CD14-positive monocyte (primary cell): ENCODE data around the gene PLEKHM3. TPM values are rescaled to one million over a fixed set of nuclear protein-coding genes. Genes with fewer than 3 reads are reported as not detected.

ENCODE experiments used
- DNase-seq, 3 donors: peaks; one replicate each; pipeline ENCODE4 v3.0.0-alpha.2; 2011 to 2022
- H2AFZ ChIP-seq: 2 replicates; pipeline ENCODE4 v1.6.0; 2012; ENCODE audit warnings: mild to moderate bottlenecking, low read depth, low read length, inconsistent platforms; ENCODE audit not compliant: insufficient read depth, poor library complexity, severe bottlenecking
- H3K27ac ChIP-seq, 2 donors: 1 replicate in 1 of 2; 2 replicates in 1 of 2; pipeline ENCODE4 v1.5.1; 2012 to 2013; ENCODE audit warnings: low read length in 2 of 2, control low read depth in 1 of 2, inconsistent platforms in 1 of 2, low read depth in 1 of 2, mild to moderate bottlenecking in 1 of 2
- H3K27me3 ChIP-seq, 2 donors: one replicate each; pipeline versions ENCODE4 v1.6.0 to v1.6.1; 2011 to 2013; ENCODE audit warnings: low read length in 2 of 2; ENCODE audit not compliant: control insufficient read depth in 2 of 2, insufficient read depth in 2 of 2
- H3K36me3 ChIP-seq, 2 donors: replicated peaks in 1 of 2; 1 replicate in 1 of 2; 2 replicates in 1 of 2; pipeline versions ENCODE4 v1.5.1 to v1.6.1; 2012 to 2013; ENCODE audit warnings: low read length in 2 of 2, control low read depth in 1 of 2, inconsistent platforms in 1 of 2, mild to moderate bottlenecking in 1 of 2; ENCODE audit not compliant: insufficient read depth in 2 of 2, control insufficient read depth in 1 of 2
- H3K4me1 ChIP-seq, 2 donors: 1 replicate in 1 of 2; 2 replicates in 1 of 2; pipeline versions ENCODE4 v1.5.1 to v1.6.1; 2012 to 2013; ENCODE audit warnings: low read length in 2 of 2, control low read depth in 1 of 2, inconsistent platforms in 1 of 2, mild to moderate bottlenecking in 1 of 2, moderate library complexity in 1 of 2; ENCODE audit not compliant: insufficient read depth in 2 of 2, control insufficient read depth in 1 of 2
- H3K4me2 ChIP-seq: replicated peaks from 2 replicates; pipeline ENCODE3; 2012; ENCODE audit warnings: low read length, moderate library complexity, mild to moderate bottlenecking; ENCODE audit not compliant: poor library complexity, severe bottlenecking; ENCODE audit errors: extremely low read depth
- H3K4me3 ChIP-seq, 3 experiments: fragments of 200-600 bp in 1 of 3; sonication (generic) in 1 of 3; replicated peaks in 1 of 3; 1 replicate in 2 of 3; 2 replicates in 1 of 3; pipeline ENCODE4 v1.5.1; 2011 to 2013; ENCODE audit warnings: low read length in 3 of 3, mild to moderate bottlenecking in 3 of 3, control low read depth in 2 of 3, low read depth in 2 of 3, inconsistent platforms in 1 of 3, moderate library complexity in 1 of 3
- H3K79me2 ChIP-seq: 2 replicates; pipeline ENCODE4 v1.6.0; 2012; ENCODE audit warnings: mild to moderate bottlenecking, control low read depth, inconsistent platforms, low read length, moderate library complexity; ENCODE audit not compliant: insufficient read depth
- H3K9ac ChIP-seq: 2 replicates; pipeline ENCODE4 v1.6.0; 2017; ENCODE audit warnings: low read length, mild to moderate bottlenecking; ENCODE audit not compliant: insufficient read depth, poor library complexity, severe bottlenecking
- H3K9me3 ChIP-seq, 2 donors: replicated peaks in 1 of 2; 1 replicate in 1 of 2; 2 replicates in 1 of 2; pipeline versions ENCODE4 v1.5.1 to v1.6.1; 2012 to 2013; ENCODE audit warnings: low read length in 2 of 2, control low read depth in 1 of 2; ENCODE audit not compliant: control insufficient read depth in 1 of 2, insufficient read depth in 1 of 2
- H4K20me1 ChIP-seq: 2 replicates; pipeline ENCODE4 v1.6.0; 2012; ENCODE audit warnings: mild to moderate bottlenecking, low read length, control low read depth, moderate library complexity; ENCODE audit not compliant: insufficient read depth
- H3K27ac Mint-ChIP-seq, 7 donors: one replicate each; pipeline ENCODE4 v1.8.0; 2020; ENCODE audit warnings: mild to moderate bottlenecking in 7 of 7, mixed read lengths in 7 of 7, moderate library complexity in 6 of 7, inconsistent platforms in 2 of 7
- H3K27me3 Mint-ChIP-seq, 3 donors: one replicate each; pipeline ENCODE4 v1.8.0; 2021 to 2022; ENCODE audit warnings: low read depth in 3 of 3, mild to moderate bottlenecking in 3 of 3, mixed read lengths in 3 of 3, moderate library complexity in 3 of 3, inconsistent platforms in 1 of 3
- H3K36me3 Mint-ChIP-seq, 2 donors: one replicate each; pipeline ENCODE4 v1.8.0; 2020; ENCODE audit warnings: mixed read lengths in 2 of 2, inconsistent platforms in 1 of 2, mild to moderate bottlenecking in 1 of 2
- H3K4me1 Mint-ChIP-seq: one replicate; pipeline ENCODE4 v1.8.0; 2020; ENCODE audit warnings: mild to moderate bottlenecking, mixed read lengths
- H3K4me3 Mint-ChIP-seq, 2 donors: one replicate each; pipeline ENCODE4 v1.8.0; 2020; ENCODE audit warnings: mild to moderate bottlenecking in 2 of 2, mixed read lengths in 2 of 2, moderate library complexity in 1 of 2
- H3K9me3 Mint-ChIP-seq, 7 donors: one replicate each; pipeline ENCODE4 v1.8.0; 2020 to 2022; ENCODE audit warnings: mixed read lengths in 7 of 7, mild to moderate bottlenecking in 6 of 7, moderate library complexity in 6 of 7, inconsistent platforms in 2 of 7
- WGBS: methylation state at CpG from one replicate; pipeline ENCODE4 v1.1.5; 2013; ENCODE audit warnings: missing lambda C conversion rate; ENCODE audit not compliant: insufficient coverage; 5-methylcytosine and 5-hydroxymethylcytosine counted together
- intact Hi-C, 2 donors: fragments of 100-400 bp; cut with micrococcal nuclease; formaldehyde crosslinking; loops; one replicate each; pipeline versions ENCODE4 v1.15.0 to v1.15.1; 2023
- polyA plus RNA-seq, 3 donors: library from polyadenylated mRNA; depleted of rRNA in 1 of 3; unstranded in 2 of 3; stranded (reverse) in 1 of 3; fragments of 300-500 nt in 2 of 3; fragments of >200 nt in 1 of 3; fragmentation: Illumina TruSeq in 2 of 3; gene quantifications; 1 replicate in 2 of 3; 2 replicates in 1 of 3; pipeline ENCODE4 v1.2.3, GENCODE V29; 2012 to 2021
- TF ChIP-seq, protein P1 (sequence below): fragments of 200-600 bp; IDR thresholded peaks from one replicate; pipeline ENCODE4 v1.8.0; 2022; ENCODE audit warnings: antibody characterized with exemption, mild to moderate bottlenecking

Gene PLEKHM3
- polyA plus RNA-seq, 3 donors: 3.0 to 8.0 (median 3.0) TPM

- intact Hi-C loops: no loop called here
- H3K27ac ChIP-seq: no peak overlapping the region
- peaks cover 0 to 3% of the 10 kb centered on the region in 2 donors for H3K4me1 ChIP-seq
- Mint-ChIP-seq H3K4me3 (no peak overlapping the region), H3K9me3 (peaks cover 0 to 3% (median 0%) of the 10 kb centered on the region in 7 donors), H3K4me1 (peaks cover 9% of the 10 kb centered on the region), H3K27ac (no peak overlapping the region), H3K27me3 (peaks cover 0 to 2% (median 0%) of the 10 kb centered on the region in 3 donors), H3K36me3 (peaks cover 53 to 73% of the 10 kb centered on the region in 2 donors)
- no peak for DNase-seq
- H4K20me1 ChIP-seq: no peaks in the 10 kb centered on the region
- no peak overlapping the region for H3K9ac ChIP-seq
- H3K27me3 ChIP-seq: no peaks in the 10 kb centered on the region
- WGBS: no CpG with 5 or more reads among the region's 4 CpGs
- H3K79me2 ChIP-seq: no peaks in the 10 kb centered on the region
- H3K36me3 ChIP-seq: peaks cover 24 to 48% of the 10 kb centered on the region in 2 donors
- H3K4me3 ChIP-seq: no peak overlapping the region
- TF ChIP-seq, protein P1, sequence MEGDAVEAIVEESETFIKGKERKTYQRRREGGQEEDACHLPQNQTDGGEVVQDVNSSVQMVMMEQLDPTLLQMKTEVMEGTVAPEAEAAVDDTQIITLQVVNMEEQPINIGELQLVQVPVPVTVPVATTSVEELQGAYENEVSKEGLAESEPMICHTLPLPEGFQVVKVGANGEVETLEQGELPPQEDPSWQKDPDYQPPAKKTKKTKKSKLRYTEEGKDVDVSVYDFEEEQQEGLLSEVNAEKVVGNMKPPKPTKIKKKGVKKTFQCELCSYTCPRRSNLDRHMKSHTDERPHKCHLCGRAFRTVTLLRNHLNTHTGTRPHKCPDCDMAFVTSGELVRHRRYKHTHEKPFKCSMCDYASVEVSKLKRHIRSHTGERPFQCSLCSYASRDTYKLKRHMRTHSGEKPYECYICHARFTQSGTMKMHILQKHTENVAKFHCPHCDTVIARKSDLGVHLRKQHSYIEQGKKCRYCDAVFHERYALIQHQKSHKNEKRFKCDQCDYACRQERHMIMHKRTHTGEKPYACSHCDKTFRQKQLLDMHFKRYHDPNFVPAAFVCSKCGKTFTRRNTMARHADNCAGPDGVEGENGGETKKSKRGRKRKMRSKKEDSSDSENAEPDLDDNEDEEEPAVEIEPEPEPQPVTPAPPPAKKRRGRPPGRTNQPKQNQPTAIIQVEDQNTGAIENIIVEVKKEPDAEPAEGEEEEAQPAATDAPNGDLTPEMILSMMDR: no peak
- no peaks in the 10 kb centered on the region for H3K9me3 ChIP-seq
- H3K4me2 ChIP-seq: no peak overlapping the region
- no peak overlapping the region for H2AFZ ChIP-seq
These were observed 98.4 kb downstream of the PLEKHM3 start for GRCh38 chr2:207926989-207927300.

- TF ChIP-seq, protein P1: no peak
- H3K27ac ChIP-seq: no peak overlapping the region
- H3K27ac Mint-ChIP-seq: peak overlapping the region in 4 of 7 donors; percentile 28 to 64 (median 40)
- peak in 1 of 3 donors; percentile 40 for DNase-seq
- peaks cover 9% of the 10 kb centered on the region for H3K4me1 Mint-ChIP-seq
- H3K4me3 Mint-ChIP-seq: no peak overlapping the region
- no peak overlapping the region for H3K4me3 ChIP-seq
- H3K27me3 Mint-ChIP-seq: peaks cover 0 to 2% (median 0%) of the 10 kb centered on the region in 3 donors
- H3K9me3 Mint-ChIP-seq: peaks cover 0 to 3% (median 0%) of the 10 kb centered on the region in 7 donors
- H3K79me2 ChIP-seq: no peaks in the 10 kb centered on the region
- no peaks in the 10 kb centered on the region for H4K20me1 ChIP-seq
- H3K27me3 ChIP-seq: no peaks in the 10 kb centered on the region
- no peaks in the 10 kb centered on the region for H3K9me3 ChIP-seq
- intact Hi-C loops: no loop called here
- H3K36me3 ChIP-seq: peaks cover 24 to 48% of the 10 kb centered on the region in 2 donors
- H3K4me2 ChIP-seq: no peak overlapping the region
- H2AFZ ChIP-seq: no peak overlapping the region
- peaks cover 0 to 3% of the 10 kb centered on the region in 2 donors for H3K4me1 ChIP-seq
- H3K36me3 Mint-ChIP-seq: peaks cover 53 to 72% of the 10 kb centered on the region in 2 donors
- WGBS: 84% methylated on average over 6 of the region's 13 CpGs
- H3K9ac ChIP-seq: no peak overlapping the region
These were observed 99.0 kb downstream of the PLEKHM3 start for GRCh38 chr2:207926133-207926988.
